Mucosa of gallbladder (tissue), 1 donor: ENCODE results near the gene USP49. TPM values are rescaled to one million over a fixed set of nuclear protein-coding genes. Genes with fewer than 3 reads are reported as not detected.

ENCODE experiments used
- DNase-seq: peaks from one replicate; pipeline ENCODE4 v3.0.0-alpha.2; 2020; ENCODE audit warnings: low spot score
- total RNA-seq: library from RNA; stranded (reverse); gene quantifications from one replicate; pipeline ENCODE4 v1.2.1, GENCODE V29; 2021
- donor health status: DM: no; HTN: no; CAD: no.

The USP49 gene
- total RNA-seq, 1 donor from 2014 or later: 3.3 TPM

DNA sequence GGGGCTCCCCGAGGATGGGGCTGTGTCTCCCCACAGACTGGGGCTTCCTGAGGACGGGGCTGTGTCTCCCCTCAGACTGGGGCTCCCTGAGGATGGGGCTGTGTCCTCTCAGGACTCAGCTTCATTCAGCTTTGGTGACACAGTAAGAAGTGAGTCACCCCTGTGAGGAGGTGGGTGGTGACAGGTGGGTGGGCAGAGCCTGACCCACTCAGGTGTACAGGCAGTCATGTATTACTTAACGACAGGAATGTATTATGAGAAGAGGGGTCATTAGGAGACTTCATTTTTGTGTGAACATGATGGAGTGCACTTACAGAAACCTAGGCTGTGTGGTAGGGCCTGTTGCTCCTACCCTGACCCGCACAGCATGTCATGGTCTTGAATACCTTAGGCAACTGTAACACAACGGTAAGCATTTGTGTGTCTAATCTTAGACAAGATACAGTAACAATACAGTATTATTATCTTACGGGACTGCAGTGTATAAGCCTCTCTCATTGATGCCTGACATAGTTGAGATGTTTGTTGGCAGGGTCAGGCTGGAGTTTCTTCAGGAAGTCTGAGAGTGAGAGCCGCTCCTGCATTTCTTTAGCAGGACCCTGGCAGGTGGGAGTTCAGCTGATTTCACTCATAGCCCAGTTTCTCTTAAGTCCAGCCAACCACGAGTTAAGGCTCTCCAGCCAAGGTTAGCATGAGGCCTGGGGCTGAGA, 137.1 kb downstream of the USP49 start:
- DNase-seq: no peak

DNA sequence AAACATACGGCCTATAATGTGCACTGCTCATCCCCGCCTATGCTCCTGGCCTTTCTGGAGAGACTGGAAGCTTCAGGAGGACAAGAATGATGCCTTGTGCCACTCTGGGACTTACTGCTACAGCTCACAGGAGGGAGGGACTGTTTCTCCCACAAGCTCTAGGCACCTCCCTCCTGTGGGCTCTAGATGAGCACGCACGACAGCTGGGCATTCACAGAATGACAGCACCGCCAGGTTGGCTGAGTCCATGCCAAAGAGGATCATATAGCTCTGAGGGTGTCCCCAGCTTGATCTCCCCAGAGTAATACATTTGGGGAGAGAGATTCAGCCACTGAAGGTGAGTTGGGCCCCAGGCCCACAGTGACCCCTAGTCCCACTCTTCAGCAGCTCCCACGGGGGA, 137.9 kb downstream of the USP49 start:
- DNase-seq: no peak

DNA sequence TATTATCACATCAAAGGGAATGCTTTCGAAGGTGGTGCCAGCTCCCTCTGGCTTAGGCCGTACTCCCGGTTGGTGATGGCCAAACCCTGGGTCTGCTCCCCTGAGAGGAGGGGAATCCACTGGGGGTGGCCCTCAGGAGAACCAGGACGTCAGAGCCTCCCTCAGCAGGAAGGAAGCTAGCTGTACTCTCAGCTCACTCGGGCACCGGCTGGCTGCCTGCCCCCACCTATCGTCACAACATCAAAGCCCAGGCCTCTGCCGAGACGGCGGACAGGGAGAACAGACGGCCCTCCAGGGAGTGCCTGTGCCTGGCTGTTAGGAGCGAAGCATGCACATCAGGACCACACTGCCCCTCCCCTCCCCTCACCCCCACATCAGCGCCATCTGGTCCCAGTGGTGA, 138.8 kb downstream of the USP49 start:
- no peak for DNase-seq

DNA sequence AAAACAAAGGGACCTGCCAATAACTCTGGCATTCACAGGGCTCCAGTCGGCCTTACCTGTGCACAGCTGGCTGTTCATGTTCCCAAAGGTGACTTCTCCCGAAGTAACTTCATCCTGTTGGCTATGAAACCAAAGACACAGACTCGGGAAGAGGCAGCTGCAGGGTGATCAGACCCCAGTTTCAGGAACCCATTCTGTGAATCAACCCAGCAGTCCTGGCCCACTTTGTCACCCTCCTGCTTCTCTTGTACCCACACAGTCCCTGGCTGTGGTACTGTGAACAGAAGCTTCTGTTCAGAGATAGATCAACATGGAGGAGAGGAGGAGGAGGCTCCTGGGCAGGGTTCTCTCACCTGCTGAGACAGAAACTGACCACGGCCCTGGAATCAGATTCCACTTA, 139.3 kb downstream of the USP49 start:
- DNase-seq: no peak

DNA sequence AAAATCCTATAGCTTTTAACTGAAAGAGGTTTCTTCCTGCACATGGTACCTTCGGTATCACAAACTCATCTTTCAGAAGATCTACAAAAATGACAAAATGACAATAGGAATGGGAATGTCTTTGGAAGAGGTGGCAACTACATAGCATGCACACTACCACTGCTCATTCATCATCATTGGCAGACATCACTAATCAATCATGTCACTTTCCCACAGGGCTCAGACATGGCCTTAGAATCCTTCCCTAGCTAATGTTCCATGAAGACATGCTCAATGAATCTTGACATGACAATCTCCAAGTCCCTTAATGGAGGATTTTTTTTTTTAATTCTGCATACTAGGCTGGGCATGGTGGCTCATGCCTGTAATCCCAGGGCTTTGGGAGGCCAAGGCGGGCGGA, 144.8 kb downstream of the USP49 start:
- DNase-seq: no peak

DNA sequence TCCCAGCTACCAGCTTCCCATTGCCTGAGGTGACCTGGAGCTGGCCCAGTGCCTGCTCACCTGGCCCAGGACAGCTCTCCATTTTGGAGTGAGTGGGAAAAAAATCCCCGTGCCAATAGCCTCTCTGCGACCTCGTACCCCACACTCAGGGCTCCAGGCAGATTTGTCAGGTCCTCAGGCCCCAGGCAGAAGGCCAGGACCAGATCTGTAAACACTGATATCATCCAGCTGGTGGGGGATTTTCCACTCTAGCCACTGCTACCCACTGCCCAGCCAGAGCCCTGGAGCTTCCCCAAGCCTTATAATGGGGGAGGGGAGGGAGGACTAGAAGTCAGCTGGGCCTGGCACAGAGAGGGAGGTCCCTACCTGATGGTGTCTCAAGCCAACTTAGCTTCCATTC, 146.6 kb downstream of the USP49 start:
- DNase-seq: no peak

DNA sequence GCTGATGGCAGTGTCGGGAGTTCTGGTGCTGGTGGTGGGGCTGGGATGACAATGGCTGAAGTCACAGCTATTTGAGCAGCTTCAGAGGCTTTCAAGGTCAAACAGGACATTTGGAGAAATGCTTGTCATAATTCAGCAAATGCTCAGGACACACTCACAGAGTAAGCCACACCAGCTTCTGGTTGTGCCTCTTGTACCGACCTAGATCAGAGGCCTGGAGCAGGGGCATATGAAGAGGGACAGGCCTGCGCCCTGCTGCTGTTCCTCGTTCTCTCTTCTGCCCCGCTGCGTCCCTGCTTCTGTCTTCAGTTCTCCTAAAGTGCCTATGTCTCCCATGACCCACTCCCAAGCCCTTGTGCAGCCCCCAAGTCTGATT, 147.1 kb downstream of the USP49 start:
- DNase-seq: no peak

DNA sequence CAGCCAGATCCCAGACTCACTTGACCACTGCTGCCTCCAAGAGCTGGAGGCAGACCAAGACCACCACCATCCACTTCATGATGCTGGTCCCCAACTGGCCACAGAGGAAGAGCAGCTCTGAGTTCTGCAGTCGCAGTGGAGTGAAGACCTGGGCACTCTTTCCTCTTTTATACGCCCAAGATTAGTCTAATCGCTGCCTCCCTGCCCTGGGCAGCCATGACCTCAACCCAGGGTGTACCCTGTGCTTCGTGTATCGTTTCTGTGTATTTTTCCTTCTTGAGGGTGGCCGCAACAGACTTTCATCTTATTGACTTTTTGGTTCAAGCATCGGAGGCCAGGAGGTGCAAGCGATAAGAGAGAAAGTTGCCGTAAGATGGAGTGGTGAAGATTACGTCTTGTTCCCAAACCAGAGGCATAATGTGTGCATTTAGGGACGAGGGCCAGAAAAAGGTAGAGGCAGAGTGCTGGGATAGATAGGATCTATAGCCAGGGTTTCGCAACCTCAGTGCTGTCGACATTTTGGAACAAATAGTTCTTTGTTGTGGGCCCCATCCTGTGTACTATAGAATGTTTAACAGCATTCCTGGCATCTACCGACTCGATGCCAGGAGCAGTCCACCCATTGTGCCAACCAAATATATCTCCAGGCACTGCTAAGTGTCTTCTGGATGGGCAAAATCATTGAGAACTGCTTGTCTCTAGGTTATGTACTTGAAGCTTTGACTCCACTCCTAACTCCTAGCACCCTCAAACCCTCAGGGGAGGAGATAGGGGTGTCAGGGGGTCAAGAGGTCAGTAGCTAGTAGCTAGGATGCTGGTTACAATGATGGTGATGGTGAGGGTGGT, 147.7 kb downstream of the USP49 start, which contains the start of gene PGC:
TSS of gene PGC (minus strand) at position 142 of the 846 bp plus-strand sequence. CDS start at position 79, 63 bp downstream.
- no peak for DNase-seq

DNA sequence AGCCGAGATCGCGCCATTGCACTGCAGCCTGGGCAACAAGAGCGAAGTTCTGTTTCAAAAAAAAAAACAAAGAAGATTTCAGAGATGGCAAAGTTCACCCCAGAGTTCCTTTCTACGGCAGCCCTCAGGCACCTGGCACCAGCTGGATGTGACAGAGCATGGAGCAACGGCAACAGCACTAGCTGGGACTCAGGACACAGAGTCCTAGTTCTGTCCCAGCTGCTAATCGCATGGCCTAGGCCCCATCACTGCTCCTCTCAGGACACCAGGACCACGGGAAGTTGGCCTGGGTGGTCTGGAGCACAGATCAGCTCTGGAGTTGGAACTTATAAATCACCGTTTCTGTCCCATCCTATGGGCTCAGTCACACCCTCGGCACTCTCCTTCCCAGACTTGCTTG, 149.1 kb downstream of the USP49 start:
- DNase-seq: no peak

DNA sequence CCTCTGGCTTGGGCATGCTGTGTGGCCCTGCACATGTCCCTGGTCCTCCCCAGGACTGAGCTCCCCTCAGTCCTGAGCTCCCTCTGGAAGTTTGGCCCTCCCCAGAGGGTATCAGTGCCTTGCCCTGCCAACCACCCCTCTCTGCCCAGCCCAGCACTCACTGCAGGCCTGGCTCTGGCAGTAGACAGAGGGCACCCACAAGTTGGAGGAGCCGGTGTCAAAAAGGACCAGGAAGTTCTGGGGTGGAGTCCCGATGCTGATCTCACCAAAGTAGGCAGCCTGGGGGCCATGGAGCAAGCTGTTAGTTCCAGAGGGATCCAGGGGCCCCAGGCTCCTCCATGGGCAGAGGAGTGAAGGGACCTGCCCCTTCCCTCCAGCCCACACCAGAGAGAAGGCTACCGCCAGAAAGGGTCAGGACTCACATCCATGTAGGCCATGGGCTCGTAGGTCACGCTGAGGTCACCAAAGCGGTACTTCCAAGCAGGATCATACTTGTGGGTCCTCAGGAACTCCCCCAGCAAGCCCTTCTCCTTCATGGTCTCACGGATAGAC, 150.9 kb downstream of the USP49 start:
- DNase-seq: no peak

DNA sequence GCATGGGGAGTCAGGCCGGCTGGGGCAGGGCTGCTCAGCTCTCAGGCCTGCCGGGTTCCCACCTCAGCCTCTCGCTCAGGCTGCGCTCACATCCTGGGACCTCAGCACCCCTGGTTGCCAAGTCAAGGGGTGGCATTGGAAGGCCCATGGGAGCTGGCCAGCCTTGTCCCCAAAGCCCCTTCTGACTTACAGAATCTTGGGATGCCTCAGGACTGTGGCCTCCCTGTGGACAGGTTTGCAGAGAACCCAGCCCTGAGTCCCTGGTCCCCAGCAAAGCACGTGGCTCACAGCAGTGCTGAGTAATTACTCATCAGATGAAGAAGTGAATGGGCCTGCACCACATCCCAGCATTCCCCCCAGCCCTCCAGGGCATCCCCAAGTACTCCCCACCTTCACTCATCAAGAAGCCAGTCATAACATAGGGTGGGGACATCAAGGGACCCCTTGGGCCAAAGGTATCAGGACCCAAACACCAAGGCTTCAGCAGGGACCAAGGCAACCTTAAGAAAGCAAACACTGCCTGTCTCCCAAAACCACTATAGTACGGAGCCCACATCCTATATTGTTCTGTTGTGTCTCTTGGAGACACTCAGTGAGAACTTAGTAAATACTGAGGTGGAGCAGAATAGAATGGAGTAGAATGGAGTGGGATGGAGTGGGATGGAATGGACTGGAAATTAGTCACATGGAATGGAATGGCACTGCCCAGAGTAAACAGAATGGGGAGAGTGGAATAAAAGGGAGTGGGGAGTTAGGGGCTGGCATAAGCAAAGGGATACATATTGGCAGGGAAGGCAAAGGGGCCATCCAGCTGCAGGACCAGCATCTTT, 151.6 kb downstream of the USP49 start:
- no peak for DNase-seq

DNA sequence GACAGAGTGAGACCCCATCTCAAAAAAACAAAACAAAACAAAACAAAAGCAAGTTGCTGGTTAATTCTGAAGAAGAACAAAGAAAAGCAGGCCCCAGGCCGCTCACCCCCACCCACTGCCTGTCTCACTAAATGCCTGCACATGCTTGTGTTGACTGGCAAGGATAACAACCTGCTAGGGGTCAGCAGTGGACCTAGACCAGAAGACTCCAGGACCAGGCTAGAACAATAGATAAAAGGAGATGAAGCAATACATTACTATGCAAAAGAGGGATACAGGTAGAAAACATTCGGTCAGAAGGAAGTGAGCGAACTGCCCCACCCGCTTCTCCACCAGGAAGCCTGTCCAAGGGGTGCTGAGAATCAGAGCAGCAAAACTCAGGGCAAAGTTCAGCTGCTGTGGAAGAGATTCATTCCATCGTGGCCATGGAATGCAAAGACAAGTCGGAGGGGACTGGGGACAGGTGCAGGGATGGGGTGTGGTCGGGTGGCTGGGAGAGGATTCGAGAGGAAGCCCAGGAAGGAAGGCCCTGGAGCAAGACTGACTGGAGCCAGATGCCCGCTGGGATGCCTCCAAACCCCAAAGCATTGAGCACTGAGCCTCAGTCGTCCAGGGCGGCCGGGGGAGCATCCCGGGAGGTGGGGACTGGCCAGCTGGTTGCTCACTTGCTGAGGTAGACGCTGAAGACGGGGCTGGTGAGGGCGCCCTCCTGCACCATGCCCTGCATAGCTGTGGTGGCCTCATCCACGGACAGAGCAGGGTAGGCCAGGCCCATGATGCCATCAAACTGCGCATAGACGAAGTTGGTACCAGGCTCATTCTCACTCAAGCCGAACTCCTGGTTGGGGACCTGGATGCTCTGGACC, 153.3 kb downstream of the USP49 start:
- DNase-seq: peak; percentile 73

DNA sequence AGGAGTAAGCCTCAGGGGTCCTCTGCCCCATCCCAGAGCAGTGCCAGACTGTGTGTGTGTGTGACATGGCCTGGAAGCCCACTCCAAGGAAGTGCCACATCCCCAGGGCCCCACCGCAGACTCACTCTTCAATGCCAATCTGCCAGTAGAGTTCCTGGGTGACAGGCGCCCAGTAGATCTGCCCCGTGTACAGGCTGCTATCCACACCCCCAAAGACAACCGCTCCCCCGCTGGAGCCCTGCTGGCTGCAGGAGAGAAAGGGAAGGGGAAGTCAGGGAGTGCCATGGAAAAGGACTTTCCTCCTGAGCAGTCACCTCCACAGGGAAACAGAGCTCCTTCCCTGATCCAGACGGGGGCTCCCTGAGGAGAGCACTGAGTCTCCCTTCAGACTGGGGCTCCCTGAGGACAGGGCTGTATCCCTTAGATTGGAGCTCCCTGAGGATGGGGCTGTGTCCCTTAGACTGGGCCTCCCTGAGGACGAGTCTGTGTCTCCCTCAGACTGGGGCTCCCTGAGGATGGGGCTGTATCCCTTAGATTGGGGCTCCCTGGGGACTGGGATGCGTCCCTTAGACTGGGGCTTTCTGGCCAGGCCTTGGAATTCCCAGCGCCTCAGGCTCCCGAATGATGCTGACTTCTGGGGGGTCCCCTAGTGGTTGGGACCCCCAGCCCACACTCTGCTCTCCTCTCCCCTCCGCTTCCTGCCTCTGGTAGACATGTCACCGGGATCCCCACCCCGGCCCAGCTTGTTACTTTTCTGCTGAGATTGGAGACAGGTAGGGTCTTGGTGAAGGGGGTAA, 154.6 kb downstream of the USP49 start:
- DNase-seq: no peak

Other genes starting within 250 kb of the USP49 start
- 41.7 TPM for gene TFEB, start 159.8 kb downstream of the USP49 start, total RNA-seq
- gene PGC, start 148.0 kb downstream of the USP49 start, total RNA-seq: 6.7 TPM
- gene FRS3, start 115.5 kb downstream of the USP49 start, total RNA-seq: 6.3 TPM
- 13.1 TPM for gene PRICKLE4, start 114.6 kb downstream of the USP49 start, total RNA-seq
- 123 TPM for gene TOMM6, start 107.7 kb downstream of the USP49 start, total RNA-seq
- gene MED20, start 25.8 kb upstream of the USP49 start, total RNA-seq: 26.7 TPM
- gene BYSL, start 26.1 kb upstream of the USP49 start, total RNA-seq: 9.6 TPM
- 103 TPM for gene CCND3, start 46.4 kb upstream of the USP49 start, total RNA-seq
- gene TAF8, start 155.1 kb upstream of the USP49 start, total RNA-seq: 26.3 TPM
- 41.2 TPM for gene C6orf132, start 247.2 kb upstream of the USP49 start, total RNA-seq